Right cardiac atrium (tissue), 5 donors: ENCODE data around the gene ZKSCAN3. TPM values are rescaled to one million over a fixed set of nuclear protein-coding genes. Genes with fewer than 3 reads are reported as not detected.

ENCODE experiments used
- ATAC-seq, 2 donors: fragments of 200-7000 bp; cut with Tn5 transposase; one replicate each; pipeline versions ENCODE4 v1.8.0 to v1.9.1; 2020; ENCODE audit warnings: moderate library complexity in 2 of 2, mild to moderate bottlenecking in 1 of 2
- DNase-seq, 3 donors: peaks; one replicate each; pipeline ENCODE4 v3.0.0-alpha.2; 2020
- H3K27ac ChIP-seq: one replicate; pipeline ENCODE4 v1.5.1; 2013; ENCODE audit warnings: mild to moderate bottlenecking, low read length, control low read depth, moderate library complexity
- H3K27me3 ChIP-seq: one replicate; pipeline ENCODE4 v1.6.1; 2013; ENCODE audit not compliant: control insufficient read depth, insufficient read depth
- H3K4me1 ChIP-seq: one replicate; pipeline ENCODE4 v1.6.1; 2013; ENCODE audit warnings: low read length; ENCODE audit not compliant: control insufficient read depth, insufficient read depth
- H3K4me3 ChIP-seq: one replicate; pipeline ENCODE4 v1.5.1; 2013; ENCODE audit warnings: low read length, control low read depth
- H3K9me3 ChIP-seq: one replicate; pipeline ENCODE4 v1.6.1; 2013; ENCODE audit warnings: low read length; ENCODE audit not compliant: control insufficient read depth
- WGBS: extraction: QIAGEN DNeasy Blood & Tissue Kit; methylation state at CpG from one replicate; pipeline ENCODE4 v1.1.7; 2013; 5-methylcytosine and 5-hydroxymethylcytosine counted together
- intact Hi-C, 4 donors: fragments of 100-400 bp; cut with DNase I; formaldehyde crosslinking; loops; one replicate each; pipeline versions ENCODE4 v1.11.0 to v1.14.0; 2022 to 2023
- polyA plus RNA-seq: library from polyadenylated mRNA; stranded (reverse); fragments of 200-250 nt; gene quantifications from one replicate; pipeline ENCODE4 v1.2.3, GENCODE V29; 2013
- total RNA-seq, 4 donors: library from RNA; stranded (reverse); fragmentation: NEBNext Ultra II Directional; extraction: Animal tissue kit (Norgen Biotek cat#: 25700); gene quantifications; one replicate each; pipeline ENCODE4 v1.2.1, GENCODE V29; 2021
- donor health status: healthy with polysubstance abuse.
- donor health status: DM: no; HTN: yes; CAD: no.
- donor health status: DM: no; HTN: no; CAD: no.
- donor health status: DM: no; HTN: yes; CAD: no; lungs with severe emphysema.
- donor health status: DM: yes; HTN: yes; CAD: no.

The ZKSCAN3 gene
- total and polyA plus RNA-seq, 5 donors, result 1.7 to 7.2 (median 5.3) TPM

GRCh38 chr6:28373925-28374324 is 24.2 kb downstream of the ZKSCAN3 start:
- DNase-seq (no peak), ATAC-seq (no peak)
- 87% methylated on average over 1 of the region's 1 CpG for WGBS
- no peaks in the 10 kb centered on the region for H3K4me1 ChIP-seq
- intact Hi-C loops, result no loop called here
- no peak overlapping the region for H3K27ac ChIP-seq
- H3K27me3 ChIP-seq, result no peaks in the 10 kb centered on the region
- H3K9me3 ChIP-seq, result no peaks in the 10 kb centered on the region
- H3K4me3 ChIP-seq, result no peak overlapping the region

- intact Hi-C loops, result no loop called here
- Histone ChIP-seq H3K4me1 (peaks cover 2% of the 10 kb centered on the region), H3K27me3 (no peaks in the 10 kb centered on the region), H3K4me3 (no peak overlapping the region), H3K27ac (no peak overlapping the region), H3K9me3 (no peaks in the 10 kb centered on the region)
- 96% methylated on average over 1 of the region's 1 CpG for WGBS
- ATAC-seq, result no peak
- no peak for DNase-seq
Observed at GRCh38 chr6:28377879-28378278, 28.1 kb downstream of the ZKSCAN3 start.

GRCh38 chr6:28378644-28379043 is 28.9 kb downstream of the ZKSCAN3 start:
- no peaks in the 10 kb centered on the region for H3K9me3 ChIP-seq
- DNase-seq, result no peak
- peaks cover 2% of the 10 kb centered on the region for H3K4me1 ChIP-seq
- no peak overlapping the region for H3K27ac ChIP-seq
- intact Hi-C loops, result no loop called here
- H3K27me3 ChIP-seq, result no peaks in the 10 kb centered on the region
- H3K4me3 ChIP-seq, result no peak overlapping the region
- ATAC-seq, result no peak

- no peak for DNase-seq
- Histone ChIP-seq H3K9me3 (no peaks in the 10 kb centered on the region), H3K4me1 (peaks cover 2% of the 10 kb centered on the region), H3K27me3 (no peaks in the 10 kb centered on the region), H3K4me3 (no peak overlapping the region), H3K27ac (no peak overlapping the region)
- no peak for ATAC-seq
- intact Hi-C loops, result loop anchor here in 1 of 4 donors (10.0 kb wide), 1 partner anchor 256 kb away; the partner anchor contains the start of gene ZSCAN16
- 90% methylated on average over 2 of the region's 2 CpGs for WGBS
Observed at GRCh38 chr6:28380381-28380780, 30.6 kb downstream of the ZKSCAN3 start.

- peak; percentile 96 to 97 for ATAC-seq
- Histone ChIP-seq H3K4me1 (peaks cover 2% of the 10 kb centered on the region), H3K9me3 (no peaks in the 10 kb centered on the region), H3K4me3 (peak overlapping the region; percentile 65), H3K27ac (peak overlapping the region; percentile 94), H3K27me3 (no peaks in the 10 kb centered on the region)
- DNase-seq, result peak; percentile 86 to 92 (median 91)
- WGBS, result 16% methylated on average over 31 of the region's 31 CpGs
- intact Hi-C loops, result loop anchor here in 1 of 4 donors (10.0 kb wide), 1 partner anchor 259 kb away; the partner anchor contains the start of gene ZSCAN16
Observed at GRCh38 chr6:28383235-28384142, 33.7 kb downstream of the ZKSCAN3 start.

GRCh38 chr6:28384143-28384533 is 34.4 kb downstream of the ZKSCAN3 start:
- no peak for DNase-seq
- Histone ChIP-seq H3K4me1 (peaks cover 2% of the 10 kb centered on the region), H3K27ac (no peak overlapping the region), H3K4me3 (no peak overlapping the region), H3K27me3 (no peaks in the 10 kb centered on the region), H3K9me3 (no peaks in the 10 kb centered on the region)
- no peak for ATAC-seq
- WGBS, result 73% methylated on average over 2 of the region's 2 CpGs
- intact Hi-C loops, result loop anchor here in 1 of 4 donors (10.0 kb wide), 1 partner anchor 259 kb away; the partner anchor contains the start of gene ZSCAN16

GRCh38 chr6:28390688-28391087 is 40.9 kb downstream of the ZKSCAN3 start:
- H3K4me3 ChIP-seq, result no peak overlapping the region
- no peaks in the 10 kb centered on the region for H3K4me1 ChIP-seq
- no peaks in the 10 kb centered on the region for H3K9me3 ChIP-seq
- DNase-seq, result no peak
- no peak for ATAC-seq
- intact Hi-C loops, result no loop called here
- H3K27ac ChIP-seq, result no peak overlapping the region
- no peaks in the 10 kb centered on the region for H3K27me3 ChIP-seq
- WGBS, result 89% methylated on average over 8 of the region's 8 CpGs

GRCh38 chr6:28393912-28394662 is 44.3 kb downstream of the ZKSCAN3 start:
- no peak for DNase-seq
- intact Hi-C loops, result no loop called here
- no peak overlapping the region for H3K4me3 ChIP-seq
- no peak overlapping the region for H3K27ac ChIP-seq
- ATAC-seq, result no peak
- no peaks in the 10 kb centered on the region for H3K9me3 ChIP-seq
- 69% methylated on average over 5 of the region's 5 CpGs for WGBS
- H3K4me1 ChIP-seq, result peaks cover 2% of the 10 kb centered on the region
- H3K27me3 ChIP-seq, result no peaks in the 10 kb centered on the region

GRCh38 chr6:28395918-28396317 is 46.2 kb downstream of the ZKSCAN3 start:
- Histone ChIP-seq H3K4me3 (no peak overlapping the region), H3K27me3 (no peaks in the 10 kb centered on the region), H3K9me3 (no peaks in the 10 kb centered on the region), H3K4me1 (peaks cover 2% of the 10 kb centered on the region), H3K27ac (no peak overlapping the region)
- no peak for DNase-seq
- 94% methylated on average over 4 of the region's 4 CpGs for WGBS
- ATAC-seq, result no peak
- intact Hi-C loops, result no loop called here

GRCh38 chr6:28399350-28400121 is 49.8 kb downstream of the ZKSCAN3 start, which contains the start of gene ZSCAN12:
Gene ZSCAN12 (minus strand): TSS chr6:28399747. CDS start chr6:28398405, 1,342 bp downstream.
- peak within 1 kb of the TSS; percentile 9 for H3K27ac ChIP-seq
- under 1% methylated on average over 49 of the region's 49 CpGs for WGBS

More at GRCh38 chr6:28399350-28400121, 49.8 kb downstream of the ZKSCAN3 start, which contains the start of gene ZSCAN12:
- Histone ChIP-seq H3K4me3 (peak within 1 kb of the TSS; percentile 97), H3K27me3 (no peaks in the 10 kb centered on the region), H3K4me1 (peaks cover 2% of the 10 kb centered on the region), H3K9me3 (no peaks in the 10 kb centered on the region)
- intact Hi-C loops, result no loop called here
- ATAC-seq (peak; percentile 97 to 98), DNase-seq (peak; percentile 89 to 94 (median 92))
